Measurements from ENCODE around the gene ACTRT2. TPM values are rescaled to one million over a fixed set of nuclear protein-coding genes. Genes with fewer than 3 reads are reported as not detected.

Gene ACTRT2
- total RNA-seq, 1 donor from 2014 or later = not detected

DNA sequence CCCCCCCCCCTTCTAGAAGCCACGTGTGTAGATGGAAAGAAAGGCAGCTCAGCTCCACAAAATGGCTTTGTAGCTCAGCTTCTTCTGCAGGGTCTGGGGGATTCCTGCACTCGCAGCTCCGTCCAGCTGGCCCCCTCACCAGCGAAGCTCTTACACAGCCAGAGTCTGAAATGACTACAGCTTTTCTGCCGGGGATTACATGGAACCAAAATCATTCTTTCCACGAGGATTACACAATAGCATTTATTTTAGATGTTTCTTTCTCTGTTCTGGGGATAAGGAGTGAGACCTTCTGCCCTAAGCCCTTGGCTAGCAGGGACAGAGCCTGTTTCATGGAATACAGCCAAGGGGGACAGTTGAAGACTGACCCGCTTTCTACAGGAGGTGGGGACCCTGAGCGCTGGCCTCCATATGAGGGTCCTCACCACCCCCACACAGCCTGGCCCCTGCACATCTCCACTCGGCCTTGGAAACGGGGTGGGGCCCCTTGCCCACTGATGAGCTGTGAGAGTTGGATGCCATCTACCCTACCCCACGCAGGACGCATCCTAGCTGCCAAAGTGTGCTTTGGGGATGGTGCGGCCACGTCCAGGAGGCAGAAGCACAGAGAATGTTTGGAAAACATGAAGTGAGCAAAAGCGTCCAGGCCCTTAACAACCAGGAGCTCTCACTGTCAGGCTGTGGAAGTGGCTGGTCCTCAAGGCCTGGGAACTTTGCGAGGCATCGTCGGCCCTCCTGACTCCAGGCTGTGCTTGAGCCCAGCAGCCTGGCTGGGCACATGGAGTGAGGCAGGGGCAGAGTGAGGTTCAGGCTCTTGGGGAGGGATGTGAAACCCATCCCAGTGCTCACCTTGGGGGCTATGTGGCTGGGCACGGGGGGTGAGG, 14.5 kb downstream of the ACTRT2 start:
- Mint-ChIP-seq H3K9me3 (ENCODE audit: low read depth) (no peaks in the 10 kb centered on the region), H3K36me3 (ENCODE audit: low read depth) (no peaks in the 10 kb centered on the region), H3K4me1 (ENCODE audit: low read depth) (no peaks in the 10 kb centered on the region), H3K27ac (ENCODE audit: unreplicated experiment) (no peak overlapping the region), H3K27me3 (ENCODE audit: low read depth) (peaks cover 37% of the 10 kb centered on the region), H3K4me3 (ENCODE audit: unreplicated experiment) (no peak overlapping the region)
- peak; percentile 75 for DNase-seq (ENCODE audit: low spot score)
- TF ChIP-seq CTCF (IDR thresholded peaks at IDR 0.05) = no peak

- H3K27ac Mint-ChIP-seq (ENCODE audit: unreplicated experiment) = no peak overlapping the region
- no peaks in the 10 kb centered on the region for H3K36me3 Mint-ChIP-seq (ENCODE audit: low read depth)
- no peaks in the 10 kb centered on the region for H3K9me3 Mint-ChIP-seq (ENCODE audit: low read depth)
- no peaks in the 10 kb centered on the region for H3K4me1 Mint-ChIP-seq (ENCODE audit: low read depth)
- peak; percentile 79 for DNase-seq (ENCODE audit: low spot score)
- H3K27me3 Mint-ChIP-seq (ENCODE audit: low read depth) = peaks cover 37% of the 10 kb centered on the region
- no peak for TF ChIP-seq CTCF (IDR thresholded peaks at IDR 0.05)
- H3K4me3 Mint-ChIP-seq (ENCODE audit: unreplicated experiment) = no peak overlapping the region
Observed at GRCh38 chr1:3036447-3037280, 15.4 kb downstream of the ACTRT2 start.

DNA sequence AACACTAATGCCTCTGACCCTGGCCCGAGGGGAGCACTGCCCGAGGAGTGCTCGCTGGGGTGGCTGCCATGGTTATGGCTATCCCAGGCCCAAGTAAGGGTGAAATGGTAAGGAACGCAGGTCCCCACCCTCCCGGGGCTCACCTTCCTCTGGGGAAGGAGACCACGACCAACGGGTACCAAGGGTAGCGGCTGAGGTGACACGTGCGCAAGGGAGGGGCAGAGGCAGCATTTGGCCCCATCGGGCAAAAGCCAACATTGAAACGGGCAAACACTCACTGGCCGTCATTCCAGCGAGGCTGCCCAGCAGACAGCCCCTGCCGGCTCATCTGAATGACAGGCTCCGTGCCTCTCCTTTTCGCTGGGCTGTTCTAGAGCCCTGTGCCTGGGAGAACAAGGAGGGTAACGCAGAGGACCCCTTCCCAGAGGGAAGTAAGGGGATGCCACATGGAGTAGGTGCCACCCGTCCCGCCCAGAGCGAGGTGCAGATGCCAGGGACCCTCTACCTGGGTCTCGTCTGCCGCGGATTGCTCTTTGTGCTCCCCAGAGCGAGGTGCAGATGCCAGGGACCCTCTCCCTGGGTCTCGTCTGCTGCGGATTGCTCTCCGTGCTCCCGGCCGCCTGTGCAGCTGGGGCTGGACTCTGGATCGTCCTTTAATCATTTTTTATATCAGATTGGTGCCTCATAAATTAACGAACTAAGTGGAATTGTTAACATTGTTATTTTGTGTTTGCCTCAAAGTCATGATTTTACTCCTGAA, 16.2 kb downstream of the ACTRT2 start:
- no peak overlapping the region for H3K27ac Mint-ChIP-seq (ENCODE audit: unreplicated experiment)
- no peak overlapping the region for H3K4me3 Mint-ChIP-seq (ENCODE audit: unreplicated experiment)
- no peaks in the 10 kb centered on the region for H3K9me3 Mint-ChIP-seq (ENCODE audit: low read depth)
- no peaks in the 10 kb centered on the region for H3K4me1 Mint-ChIP-seq (ENCODE audit: low read depth)
- H3K36me3 Mint-ChIP-seq (ENCODE audit: low read depth) = no peaks in the 10 kb centered on the region
- no peak for TF ChIP-seq CTCF (IDR thresholded peaks at IDR 0.05)
- peaks cover 36% of the 10 kb centered on the region for H3K27me3 Mint-ChIP-seq (ENCODE audit: low read depth)
- DNase-seq (ENCODE audit: low spot score) = no peak

- DNase-seq (ENCODE audit: low spot score) = peak; percentile 52
- TF ChIP-seq CTCF (IDR thresholded peaks at IDR 0.05) = no peak
- Mint-ChIP-seq H3K27ac (ENCODE audit: unreplicated experiment) (no peak overlapping the region), H3K4me1 (ENCODE audit: low read depth) (no peaks in the 10 kb centered on the region), H3K9me3 (ENCODE audit: low read depth) (no peaks in the 10 kb centered on the region), H3K4me3 (ENCODE audit: unreplicated experiment) (no peak overlapping the region), H3K36me3 (ENCODE audit: low read depth) (no peaks in the 10 kb centered on the region), H3K27me3 (ENCODE audit: low read depth) (peaks cover 37% of the 10 kb centered on the region)
Observed at GRCh38 chr1:3038113-3038551, 16.9 kb downstream of the ACTRT2 start.

All from chondrocyte (in vitro differentiated cells).